Fibroblast of lung (primary cell): ENCODE results near the gene RGS1. TPM values are rescaled to one million over a fixed set of nuclear protein-coding genes. Genes with fewer than 3 reads are reported as not detected.

Source experiments
- DNase-seq, 2 donors: peaks; one replicate each; pipeline versions ENCODE4 v3.0.0 to v3.0.0-alpha.2; 2010; ENCODE audit warnings: low read depth in 2 of 2
- H2AFZ ChIP-seq: 2 replicates; pipeline ENCODE4 v1.5.1; 2012; ENCODE audit warnings: low read length, control low read depth, inconsistent platforms
- H3K27ac ChIP-seq: 2 replicates; pipeline ENCODE4 v1.5.1; 2011; ENCODE audit warnings: low read length, control low read depth; ENCODE audit not compliant: insufficient read depth
- H3K27me3 ChIP-seq: 2 replicates; pipeline ENCODE4 v1.5.1; 2011; ENCODE audit warnings: mild to moderate bottlenecking, low read length; ENCODE audit not compliant: control insufficient read depth, insufficient read depth
- H3K36me3 ChIP-seq: 2 replicates; pipeline ENCODE4 v1.5.1; 2011; ENCODE audit warnings: low read length; ENCODE audit not compliant: control insufficient read depth, insufficient read depth
- H3K4me1 ChIP-seq: 2 replicates; pipeline ENCODE4 v1.5.1; 2011; ENCODE audit warnings: low read length; ENCODE audit not compliant: control insufficient read depth, insufficient read depth; ENCODE audit errors: extremely low read depth
- H3K4me2 ChIP-seq: 2 replicates; pipeline ENCODE4 v1.5.1; 2011; ENCODE audit warnings: low read length, control low read depth; ENCODE audit not compliant: insufficient read depth; ENCODE audit errors: extremely low read depth
- H3K4me3 ChIP-seq, 4 experiments: fragments of 200-600 bp in 1 of 4; sonication (generic) in 1 of 4; replicated peaks in 1 of 4; 2 replicates each; pipeline ENCODE4 v1.5.1; 2011 to 2016; ENCODE audit warnings: low read length in 4 of 4, low read depth in 3 of 4, mild to moderate bottlenecking in 3 of 4, control low read depth in 2 of 4, inconsistent platforms in 1 of 4, mixed read lengths in 1 of 4; ENCODE audit not compliant: insufficient read depth in 1 of 4; ENCODE audit errors: control extremely low read depth in 1 of 4
- H3K79me2 ChIP-seq: 2 replicates; pipeline ENCODE4 v1.5.1; 2012; ENCODE audit warnings: mild to moderate bottlenecking, low read length, inconsistent platforms; ENCODE audit not compliant: control insufficient read depth, insufficient read depth
- H3K9ac ChIP-seq: 2 replicates; pipeline ENCODE4 v1.5.1; 2011; ENCODE audit warnings: mild to moderate bottlenecking, low read length, control low read depth; ENCODE audit not compliant: insufficient read depth
- H3K9me3 ChIP-seq: 2 replicates; pipeline ENCODE4 v1.5.1; 2012; ENCODE audit warnings: low read depth, low read length; ENCODE audit not compliant: control insufficient read depth, insufficient read depth
- H4K20me1 ChIP-seq: 2 replicates; pipeline ENCODE4 v1.5.1; 2011; ENCODE audit warnings: low read length; ENCODE audit not compliant: control insufficient read depth, insufficient read depth; ENCODE audit errors: extremely low read depth
- EZH2 ChIP-seq: IDR thresholded peaks from 2 replicates; pipeline ENCODE4 v1.5.1; 2012; ENCODE audit warnings: low read length, control low read depth, mild to moderate bottlenecking; ENCODE audit errors: missing control alignments
- polyA plus RNA-seq, 2 donors: library from polyadenylated mRNA; depleted of rRNA in 1 of 2; stranded (reverse) in 1 of 2; unstranded in 1 of 2; fragments of >200 nt; gene quantifications; 2 replicates each; pipeline ENCODE4 v1.2.1, GENCODE V29; 2011 to 2012; ENCODE audit warnings: missing spikeins in 1 of 2
- total RNA-seq: library from RNA; depleted of rRNA; stranded (reverse); fragments of >200 nt; gene quantifications from 2 replicates; pipeline ENCODE4 v1.2.1, GENCODE V29; 2014
- TF ChIP-seq, protein P1 (sequence below), 2 donors: IDR thresholded peaks in 1 of 2; conservative IDR thresholded peaks in 1 of 2; 1 replicate in 1 of 2; 2 replicates in 1 of 2; pipeline ENCODE4 v1.5.1; 2011 to 2012; ENCODE audit warnings: low read length in 2 of 2, control low read depth in 1 of 2, inconsistent platforms in 1 of 2, low read depth in 1 of 2, mild to moderate bottlenecking in 1 of 2

Gene RGS1
- total and polyA plus RNA-seq, 2 donors (not counting 1 experiment from before 2014, with no cell fraction given): 0.18 to 0.50 TPM

DNA sequence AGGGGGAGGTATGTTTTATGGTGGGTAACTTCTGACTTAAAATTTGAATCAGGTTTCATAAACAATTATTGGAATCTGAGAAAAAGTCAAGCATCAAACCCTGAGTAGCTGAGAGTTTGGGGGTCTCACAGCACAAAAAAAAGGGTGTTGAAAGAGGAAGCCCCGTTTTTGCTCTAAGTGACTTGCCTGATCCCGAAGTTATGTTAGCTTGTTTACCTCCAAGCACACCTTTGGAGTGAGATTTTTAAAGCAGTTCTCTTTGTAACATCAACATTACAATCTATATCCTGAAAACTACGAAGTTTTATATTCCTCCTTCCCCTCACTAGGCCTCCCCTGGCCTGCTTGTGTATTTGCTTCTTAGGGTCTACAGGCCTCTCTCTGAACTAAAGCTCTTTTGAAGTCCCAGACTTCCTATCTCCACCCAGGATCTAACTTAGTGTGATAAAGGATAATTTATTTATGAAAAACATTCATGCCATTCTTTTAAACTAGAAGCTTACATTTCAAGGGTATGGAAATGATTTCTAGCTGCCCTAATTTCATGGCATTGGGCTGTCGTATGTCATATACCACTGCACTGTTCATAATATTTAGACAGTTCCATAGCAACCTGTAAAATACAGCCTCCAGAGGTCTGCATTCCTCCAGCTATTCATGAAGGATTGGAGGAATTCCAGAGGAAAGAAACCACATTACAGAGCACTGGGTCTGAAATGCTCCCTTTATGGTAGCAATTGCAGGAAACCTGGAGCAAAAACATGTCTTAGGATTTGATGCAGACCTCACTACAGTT, 36.1 kb upstream of the RGS1 start:
- Histone ChIP-seq H3K27me3 (no peaks in the 10 kb centered on the region), H4K20me1 (no peaks in the 10 kb centered on the region), H3K27ac (peak overlapping the region; percentile 96), H3K4me3 (no peak overlapping the region), H3K4me1 (peaks cover 8% of the 10 kb centered on the region), H3K4me2 (peak overlapping the region; percentile 47), H3K79me2 (no peaks in the 10 kb centered on the region), H3K36me3 (no peaks in the 10 kb centered on the region), H3K9ac (peak overlapping the region; percentile 65), H3K9me3 (no peaks in the 10 kb centered on the region), H2AFZ (peak overlapping the region; percentile 5)
- peak; percentile 98 for DNase-seq
- TF ChIP-seq, protein P1, sequence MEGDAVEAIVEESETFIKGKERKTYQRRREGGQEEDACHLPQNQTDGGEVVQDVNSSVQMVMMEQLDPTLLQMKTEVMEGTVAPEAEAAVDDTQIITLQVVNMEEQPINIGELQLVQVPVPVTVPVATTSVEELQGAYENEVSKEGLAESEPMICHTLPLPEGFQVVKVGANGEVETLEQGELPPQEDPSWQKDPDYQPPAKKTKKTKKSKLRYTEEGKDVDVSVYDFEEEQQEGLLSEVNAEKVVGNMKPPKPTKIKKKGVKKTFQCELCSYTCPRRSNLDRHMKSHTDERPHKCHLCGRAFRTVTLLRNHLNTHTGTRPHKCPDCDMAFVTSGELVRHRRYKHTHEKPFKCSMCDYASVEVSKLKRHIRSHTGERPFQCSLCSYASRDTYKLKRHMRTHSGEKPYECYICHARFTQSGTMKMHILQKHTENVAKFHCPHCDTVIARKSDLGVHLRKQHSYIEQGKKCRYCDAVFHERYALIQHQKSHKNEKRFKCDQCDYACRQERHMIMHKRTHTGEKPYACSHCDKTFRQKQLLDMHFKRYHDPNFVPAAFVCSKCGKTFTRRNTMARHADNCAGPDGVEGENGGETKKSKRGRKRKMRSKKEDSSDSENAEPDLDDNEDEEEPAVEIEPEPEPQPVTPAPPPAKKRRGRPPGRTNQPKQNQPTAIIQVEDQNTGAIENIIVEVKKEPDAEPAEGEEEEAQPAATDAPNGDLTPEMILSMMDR (conservative IDR thresholded peaks at IDR 0.05 in 1 of 2, IDR thresholded peaks at IDR 0.05 in 1 of 2; ENCODE audit: low read depth in 1 of 2, low read length in 2 of 2): no peak
- TF ChIP-seq EZH2: no peak

DNA sequence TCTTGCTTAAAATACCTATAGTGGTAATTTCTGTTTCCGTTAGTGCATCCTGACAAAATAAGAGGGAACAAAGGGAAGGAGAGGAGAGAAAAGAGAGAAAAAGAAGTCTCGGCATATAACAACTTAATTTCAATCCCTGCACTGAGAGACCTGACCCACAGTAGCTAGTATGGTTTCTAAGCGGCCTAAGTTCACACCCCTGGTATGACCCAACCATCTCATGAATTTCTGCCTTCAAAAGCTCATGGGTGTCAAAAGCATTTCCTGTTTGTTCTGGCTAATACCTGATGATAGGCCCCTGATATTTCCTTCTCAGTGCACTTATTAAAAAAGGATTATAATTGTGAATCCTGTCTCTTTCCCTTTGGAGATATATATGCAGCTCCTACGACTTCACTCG, 32.1 kb upstream of the RGS1 start:
- DNase-seq: no peak

DNA sequence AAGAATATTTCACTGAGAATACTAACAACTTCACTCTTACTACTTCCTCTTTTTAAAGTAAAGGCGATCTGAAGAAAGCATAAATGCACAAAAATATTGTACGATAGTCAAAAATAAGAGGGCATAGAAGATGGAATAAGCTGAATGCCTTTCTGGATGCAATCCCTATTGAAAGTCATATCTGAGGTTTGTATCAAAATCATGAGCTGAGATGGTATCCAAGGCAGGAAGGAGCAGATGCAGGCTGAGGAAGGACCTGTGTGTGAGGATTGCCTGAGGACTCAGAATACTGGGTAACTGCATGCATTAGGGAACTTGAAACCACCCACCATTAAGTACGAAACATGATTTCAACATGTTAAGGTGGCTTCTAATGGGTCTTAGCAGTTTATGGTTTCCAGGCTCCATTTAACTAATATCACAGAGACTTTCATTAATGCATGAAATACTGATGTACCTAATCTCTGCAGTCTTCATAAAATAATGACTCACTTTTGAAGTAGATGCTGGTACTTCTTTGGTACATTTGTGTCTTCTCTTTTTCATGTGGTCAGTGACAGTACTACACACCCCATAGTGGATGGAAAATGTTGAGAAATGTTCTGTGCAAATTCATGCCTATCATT, 29.6 kb upstream of the RGS1 start:
- peaks cover 7% of the 10 kb centered on the region for H3K4me1 ChIP-seq
- H3K4me3 ChIP-seq: no peak overlapping the region
- no peak for TF ChIP-seq EZH2
- TF ChIP-seq, protein P1 (conservative IDR thresholded peaks at IDR 0.05 in 1 of 2, IDR thresholded peaks at IDR 0.05 in 1 of 2; ENCODE audit: low read depth in 1 of 2, low read length in 2 of 2): peak in 1 of 2 donors; percentile 29
- no peaks in the 10 kb centered on the region for H3K36me3 ChIP-seq
- H3K9ac ChIP-seq: no peak overlapping the region
- H2AFZ ChIP-seq: no peak overlapping the region
- no peaks in the 10 kb centered on the region for H4K20me1 ChIP-seq
- no peaks in the 10 kb centered on the region for H3K27me3 ChIP-seq
- no peaks in the 10 kb centered on the region for H3K9me3 ChIP-seq
- H3K79me2 ChIP-seq: no peaks in the 10 kb centered on the region
- no peak for DNase-seq
- no peak overlapping the region for H3K27ac ChIP-seq
- no peak overlapping the region for H3K4me2 ChIP-seq

More for the DNA sequence above, 32.1 kb upstream of the RGS1 start:
- Histone ChIP-seq H3K9me3 (no peaks in the 10 kb centered on the region), H4K20me1 (no peaks in the 10 kb centered on the region), H3K4me1 (peaks cover 13% of the 10 kb centered on the region), H3K4me3 (no peak overlapping the region), H3K79me2 (no peaks in the 10 kb centered on the region), H3K4me2 (no peak overlapping the region), H3K27ac (no peak overlapping the region), H3K27me3 (no peaks in the 10 kb centered on the region), H3K9ac (no peak overlapping the region), H3K36me3 (no peaks in the 10 kb centered on the region), H2AFZ (no peak overlapping the region)
- TF ChIP-seq, protein P1 (conservative IDR thresholded peaks at IDR 0.05 in 1 of 2, IDR thresholded peaks at IDR 0.05 in 1 of 2; ENCODE audit: low read depth in 1 of 2, low read length in 2 of 2): no peak
- TF ChIP-seq EZH2: no peak
